HepG2 (cell line): Measurements from ENCODE around the gene PPP1R13B. TPM values are rescaled to one million over a fixed set of nuclear protein-coding genes. Genes with fewer than 3 reads are reported as not detected.

ENCODE experiments used
- ATAC-seq: fragments of 200-7000 bp; cut with Tn5 transposase; 3 replicates; pipeline ENCODE4 v1.9.1; 2020; ENCODE audit warnings: mild to moderate bottlenecking, moderate library complexity
- BruUV-seq: library from RNA; stranded (reverse); fragments of 400-500 nt; replicated peaks from 2 replicates; lab custom pipeline; 2021; lab: Mats Ljungman, UMichigan
- CTCF ChIA-PET: fragments of 300-600 bp; formaldehyde crosslinking; extraction: SDS; loops from one replicate; lab custom pipeline; 2021; ENCODE audit warnings: low total read pairs, inconsistent platforms, low intra/inter-chr PET ratio; lab: Yijun Ruan, JAX
- POLR2A ChIA-PET: fragments of 350-600 bp; sonication (Branson Sonifier 250); formaldehyde crosslinking; loops from one replicate; lab custom pipeline; 2020; ENCODE audit warnings: antibody characterized with exemption, inconsistent platforms; lab: Yijun Ruan, JAX
- DNase-seq: peaks from one replicate; pipeline ENCODE4 v3.0.0-alpha.2; 2015; ENCODE audit warnings: low spot score
- FAIRE-seq: peaks from 3 replicates; lab custom pipeline; 2011; peaks lifted over from hg19 to GRCh38; lab: Jason Lieb, UNC
- H2AFZ ChIP-seq: one replicate; pipeline ENCODE4 v1.6.1; 2011; ENCODE audit warnings: low read length, inconsistent platforms
- H3K27ac ChIP-seq: fragments of 300-600 bp; 3 replicates; pipeline ENCODE4 v1.8.0; 2011; ENCODE audit warnings: mixed run types, mild to moderate bottlenecking, mixed read lengths, low read length, inconsistent platforms; ENCODE audit not compliant: insufficient read depth; ENCODE audit errors: extremely low read length
- H3K27me3 ChIP-seq, 2 experiments: fragments of 200-600 bp in 1 of 2; 2 replicates in 1 of 2; 3 replicates in 1 of 2; pipeline versions ENCODE4 v1.6.0 to v1.8.0; 2011; ENCODE audit warnings: low read length in 2 of 2, mild to moderate bottlenecking in 2 of 2, moderate library complexity in 2 of 2, inconsistent platforms in 1 of 2; ENCODE audit not compliant: insufficient read depth in 2 of 2, control insufficient read depth in 1 of 2
- H3K36me3 ChIP-seq, 2 experiments: fragments of 200-600 bp in 1 of 2; replicated peaks in 1 of 2; 2 replicates in 1 of 2; 3 replicates in 1 of 2; pipeline versions ENCODE4 v1.5.1 to v1.8.0; 2011; ENCODE audit warnings: low read length in 2 of 2, inconsistent platforms in 1 of 2; ENCODE audit not compliant: insufficient read depth in 2 of 2, control insufficient read depth in 1 of 2
- H3K4me1 ChIP-seq: 2 replicates; pipeline ENCODE4 v1.5.1; 2012; ENCODE audit warnings: low read length, inconsistent platforms; ENCODE audit not compliant: insufficient read depth
- H3K4me2 ChIP-seq: 2 replicates; pipeline ENCODE4 v1.6.0; 2011; ENCODE audit warnings: low read depth, low read length, inconsistent platforms
- H3K4me3 ChIP-seq, 3 experiments: fragments of 200-600 bp in 1 of 3; sonication (generic), shearing (Covaris generic) in 1 of 3; replicated peaks in 1 of 3; 2 replicates each; pipeline ENCODE4 v1.5.1; 2011 to 2016; ENCODE audit warnings: low read length in 3 of 3, inconsistent platforms in 2 of 3, low read depth in 2 of 3, mild to moderate bottlenecking in 2 of 3, control low read depth in 1 of 3, mixed read lengths in 1 of 3; ENCODE audit not compliant: insufficient read depth in 1 of 3
- H3K79me2 ChIP-seq: one replicate; pipeline ENCODE4 v1.6.1; 2011; ENCODE audit warnings: low read length, inconsistent platforms; ENCODE audit not compliant: insufficient read depth
- H3K9ac ChIP-seq: 2 replicates; pipeline ENCODE4 v1.6.0; 2011; ENCODE audit warnings: mild to moderate bottlenecking, low read depth, low read length, inconsistent platforms; ENCODE audit not compliant: insufficient read depth
- H3K9me3 ChIP-seq: 2 replicates; pipeline ENCODE4 v1.5.1; 2012; ENCODE audit warnings: mild to moderate bottlenecking, low read length
- H4K20me1 ChIP-seq: 2 replicates; pipeline ENCODE4 v1.6.0; 2011; ENCODE audit warnings: inconsistent platforms, mild to moderate bottlenecking, low read length, moderate library complexity; ENCODE audit not compliant: insufficient read depth
- MATR3 ChIP-seq: sonication (generic); formaldehyde crosslinking; IDR thresholded peaks from 2 replicates; pipeline ENCODE4 v1.4.0; 2020; ENCODE audit warnings: missing genetic modification reagents
- SETDB1 ChIP-seq: sonication (generic); formaldehyde crosslinking; IDR thresholded peaks from 2 replicates; pipeline ENCODE4 v1.5.1; 2020; ENCODE audit warnings: missing genetic modification reagents, mild to moderate bottlenecking, borderline replicate concordance
- ZNF430 ChIP-seq: sonication (generic); formaldehyde crosslinking; IDR thresholded peaks from 2 replicates; pipeline ENCODE4 v1.9.0; 2021; ENCODE audit warnings: mild to moderate bottlenecking, missing genetic modification reagents
- WGBS: methylation state at CpG from one replicate; pipeline ENCODE4 v1.1.6; 2017; ENCODE audit warnings: low lambda C conversion rate; 5-methylcytosine and 5-hydroxymethylcytosine counted together
- in situ Hi-C: cut with HindIII; loops from 2 replicates; pipeline ENCODE4 v1.10.0; 2017; ENCODE audit warnings: low pct_unique_long_range_greater_than_20kb; ENCODE audit not compliant: extremely low pct_ligation_motif_present
- intact Hi-C: fragments of 100-400 bp; cut with micrococcal nuclease; formaldehyde crosslinking; loops from one replicate; pipeline ENCODE4 v1.10.0; 2022; ENCODE audit not compliant: unreplicated experiment
- polyA plus RNA-seq, 8 experiments: library from polyadenylated mRNA; depleted of rRNA in 3 of 8; stranded (reverse) in 7 of 8; unstranded in 1 of 8; fragments of >200 nt; fragmentation: Illumina TruSeq in 4 of 8; extraction: Trizol in 4 of 8; gene quantifications; 2 replicates each; pipeline versions ENCODE4 v1.2.1 to v1.2.3, GENCODE V29; 2011 to 2016; ENCODE audit warnings: low read depth in 4 of 8, missing spikeins in 1 of 8, mixed read lengths in 1 of 8; ENCODE audit not compliant: insufficient read depth in 1 of 8
- total RNA-seq, 5 experiments: library from RNA; depleted of rRNA; stranded (reverse); fragments of >200 nt; fragmentation: Illumina TruSeq; extraction: Trizol; gene quantifications; 2 replicates each; pipeline ENCODE4 v1.2.3, GENCODE V29; 2016; ENCODE audit warnings: low read depth in 1 of 5
- TF ChIP-seq, protein P1 (sequence below): sonication (generic); formaldehyde crosslinking; IDR thresholded peaks from 2 replicates; pipeline ENCODE4 v1.4.0; 2020; ENCODE audit warnings: mild to moderate bottlenecking, missing genetic modification reagents

Gene PPP1R13B
- total and polyA plus RNA-seq, 2 of the 13 experiments (the other 11 are each of a cell fraction or from before 2014, with no cell fraction given): 4.6 to 9.4 TPM

- H4K20me1 ChIP-seq: no peaks in the 10 kb centered on the region
- CTCF ChIA-PET: no interaction called here
- H3K27ac ChIP-seq: no peak overlapping the region
- BruUV-seq: TSS peak; percentile 33
- H3K4me1 ChIP-seq: 0 out of 2 replicates have a peak, but pooled peaks cover 10% of the 10 kb centered on the region
- no peaks in the 10 kb centered on the region for H3K9me3 ChIP-seq
- FAIRE-seq (no peak), ATAC-seq (no peak), DNase-seq (no peak)
- peaks cover 18 to 46% of the 10 kb centered on the region in 2 experiments for H3K36me3 ChIP-seq
- no peak overlapping the region for H2AFZ ChIP-seq
- POLR2A ChIA-PET: interaction anchor here (1.6 kb wide), 1 partner anchor 18 kb away, joined by 3 read pairs; the partner anchor contains the start of genes XRCC3 and ZFYVE21
- no peak overlapping the region for H3K4me2 ChIP-seq
- H3K27me3 ChIP-seq: no peaks in the 10 kb centered on the region
- no peaks in the 10 kb centered on the region for H3K79me2 ChIP-seq
- no peak overlapping the region for H3K9ac ChIP-seq
- WGBS: 97% methylated on average over 7 of the region's 9 CpGs
- no peak overlapping the region for H3K4me3 ChIP-seq
- intact Hi-C loops: no loop called here
- in situ Hi-C loops: no loop called here
- TF ChIP-seq SETDB1: no peak
- no peak for TF ChIP-seq MATR3 (CRISPR knock-in tag)
- TF ChIP-seq, protein P1, sequence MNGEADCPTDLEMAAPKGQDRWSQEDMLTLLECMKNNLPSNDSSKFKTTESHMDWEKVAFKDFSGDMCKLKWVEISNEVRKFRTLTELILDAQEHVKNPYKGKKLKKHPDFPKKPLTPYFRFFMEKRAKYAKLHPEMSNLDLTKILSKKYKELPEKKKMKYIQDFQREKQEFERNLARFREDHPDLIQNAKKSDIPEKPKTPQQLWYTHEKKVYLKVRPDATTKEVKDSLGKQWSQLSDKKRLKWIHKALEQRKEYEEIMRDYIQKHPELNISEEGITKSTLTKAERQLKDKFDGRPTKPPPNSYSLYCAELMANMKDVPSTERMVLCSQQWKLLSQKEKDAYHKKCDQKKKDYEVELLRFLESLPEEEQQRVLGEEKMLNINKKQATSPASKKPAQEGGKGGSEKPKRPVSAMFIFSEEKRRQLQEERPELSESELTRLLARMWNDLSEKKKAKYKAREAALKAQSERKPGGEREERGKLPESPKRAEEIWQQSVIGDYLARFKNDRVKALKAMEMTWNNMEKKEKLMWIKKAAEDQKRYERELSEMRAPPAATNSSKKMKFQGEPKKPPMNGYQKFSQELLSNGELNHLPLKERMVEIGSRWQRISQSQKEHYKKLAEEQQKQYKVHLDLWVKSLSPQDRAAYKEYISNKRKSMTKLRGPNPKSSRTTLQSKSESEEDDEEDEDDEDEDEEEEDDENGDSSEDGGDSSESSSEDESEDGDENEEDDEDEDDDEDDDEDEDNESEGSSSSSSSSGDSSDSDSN (CRISPR knock-in tag): no peak
- TF ChIP-seq ZNF430 (CRISPR knock-in tag): no peak
These were observed 114.3 kb downstream of the PPP1R13B start for GRCh38 chr14:103732868-103733620.
